IPS-20b (cell line): Measurements from ENCODE around the gene GPN2.
"Not testable (repeated sequence)": the region's sequence is repeated elsewhere in the genome, so short reads cannot be mapped to it uniquely, and the experiment has no call there.

Experiments used
- H3K27ac ChIP-seq: one replicate; pipeline ENCODE4 v1.5.1; 2013; ENCODE audit warnings: low read length
- H3K27me3 ChIP-seq: 2 replicates; pipeline ENCODE4 v1.6.1; 2013; ENCODE audit warnings: mild to moderate bottlenecking, low read length, inconsistent platforms; ENCODE audit not compliant: insufficient read depth
- H3K36me3 ChIP-seq: 2 replicates; pipeline ENCODE4 v1.6.1; 2013; ENCODE audit warnings: low read depth, mild to moderate bottlenecking, inconsistent platforms, low read length, moderate library complexity; ENCODE audit not compliant: insufficient read depth
- H3K4me1 ChIP-seq: 2 replicates; pipeline ENCODE4 v1.6.1; 2013; ENCODE audit warnings: mild to moderate bottlenecking, control low read depth, inconsistent platforms, low read length, moderate library complexity; ENCODE audit not compliant: insufficient read depth
- H3K4me3 ChIP-seq: 2 replicates; pipeline ENCODE4 v1.5.1; 2013; ENCODE audit warnings: mild to moderate bottlenecking, low read length, inconsistent platforms
- H3K9ac ChIP-seq: 2 replicates; pipeline ENCODE4 v1.6.1; 2013; ENCODE audit warnings: low read depth, mild to moderate bottlenecking, inconsistent platforms, low read length, moderate library complexity
- H3K9me3 ChIP-seq: 2 replicates; pipeline ENCODE4 v1.6.1; 2013; ENCODE audit warnings: mild to moderate bottlenecking, low read depth, low read length, inconsistent platforms; ENCODE audit not compliant: insufficient read depth

The GPN2 gene

GRCh38 chr1:26837665-26838064, 52.4 kb downstream of the GPN2 start:
- not testable (repeated sequence) for H3K4me3 ChIP-seq, H3K4me1 ChIP-seq, H3K27ac ChIP-seq, H3K27me3 ChIP-seq, H3K9me3 ChIP-seq, H3K9ac ChIP-seq
- peaks cover 57% of the 10 kb centered on the region for H3K36me3 ChIP-seq

GRCh38 chr1:26833432-26834405, 56.4 kb downstream of the GPN2 start:
- no peaks in the 10 kb centered on the region for H3K9me3 ChIP-seq
- H3K9ac ChIP-seq: no peak overlapping the region
- H3K27me3 ChIP-seq: no peaks in the 10 kb centered on the region
- H3K36me3 ChIP-seq: peaks cover 56% of the 10 kb centered on the region
- H3K4me1 ChIP-seq: no peaks in the 10 kb centered on the region
- H3K27ac ChIP-seq: no peak overlapping the region
- no peak overlapping the region for H3K4me3 ChIP-seq

- Histone ChIP-seq H3K4me1 (no peaks in the 10 kb centered on the region), H3K27ac (no peak overlapping the region), H3K4me3 (no peak overlapping the region), H3K9me3 (no peaks in the 10 kb centered on the region), H3K36me3 (peaks cover 52% of the 10 kb centered on the region), H3K9ac (no peak overlapping the region; the same call in 1 of the 2 replicates), H3K27me3 (no peaks in the 10 kb centered on the region)
These were observed 57.7 kb downstream of the GPN2 start for GRCh38 chr1:26832249-26832960.

- no peaks in the 10 kb centered on the region for H3K27me3 ChIP-seq
- peaks cover 52% of the 10 kb centered on the region for H3K36me3 ChIP-seq
- H3K9me3 ChIP-seq: no peaks in the 10 kb centered on the region
These were observed 58.4 kb downstream of the GPN2 start for GRCh38 chr1:26831546-26832248.

GRCh38 chr1:26831059-26831458, 59.0 kb downstream of the GPN2 start:
- peaks cover 2% of the 10 kb centered on the region; the same call in 1 of the 2 replicates for H3K4me1 ChIP-seq
- H3K9me3 ChIP-seq: no peaks in the 10 kb centered on the region
- no peak overlapping the region for H3K9ac ChIP-seq
- no peak overlapping the region for H3K4me3 ChIP-seq
- no peaks in the 10 kb centered on the region for H3K27me3 ChIP-seq
- H3K27ac ChIP-seq: no peak overlapping the region
- peaks cover 49% of the 10 kb centered on the region for H3K36me3 ChIP-seq

More at GRCh38 chr1:26831546-26832248, 58.4 kb downstream of the GPN2 start:
- no peaks in the 10 kb centered on the region for H3K4me1 ChIP-seq
- no peak overlapping the region; the same call in 1 of the 2 replicates for H3K9ac ChIP-seq
- no peak overlapping the region for H3K27ac ChIP-seq
- H3K4me3 ChIP-seq: no peak overlapping the region

GRCh38 chr1:26829184-26829911, 60.7 kb downstream of the GPN2 start:
- Histone ChIP-seq H3K27me3 (no peaks in the 10 kb centered on the region), H3K9me3 (no peaks in the 10 kb centered on the region), H3K9ac (no peak overlapping the region), H3K27ac (no peak overlapping the region), H3K4me1 (peaks cover 5% of the 10 kb centered on the region; the same call in 1 of the 2 replicates), H3K4me3 (no peak overlapping the region), H3K36me3 (peaks cover 35% of the 10 kb centered on the region)

GRCh38 chr1:26828411-26828991, 61.6 kb downstream of the GPN2 start:
- Histone ChIP-seq H3K4me1 (peaks cover 5% of the 10 kb centered on the region; the same call in 1 of the 2 replicates), H3K9ac (no peak overlapping the region)

GRCh38 chr1:26827663-26828062, 62.4 kb downstream of the GPN2 start:
- H3K36me3 ChIP-seq: peaks cover 19% of the 10 kb centered on the region
- peak overlapping the region; percentile 70 for H3K4me3 ChIP-seq
- no peak overlapping the region for H3K9ac ChIP-seq
- peaks cover 5% of the 10 kb centered on the region; the same call in 1 of the 2 replicates for H3K4me1 ChIP-seq
- H3K27ac ChIP-seq: no peak overlapping the region
- H3K27me3 ChIP-seq: no peaks in the 10 kb centered on the region
- H3K9me3 ChIP-seq: no peaks in the 10 kb centered on the region

More at GRCh38 chr1:26828411-26828991, 61.6 kb downstream of the GPN2 start:
- Histone ChIP-seq H3K27me3 (no peaks in the 10 kb centered on the region), H3K9me3 (no peaks in the 10 kb centered on the region), H3K36me3 (peaks cover 27% of the 10 kb centered on the region), H3K27ac (no peak overlapping the region), H3K4me3 (no peak overlapping the region)

- H3K27me3 ChIP-seq: no peaks in the 10 kb centered on the region
- H3K4me3 ChIP-seq: peak overlapping the region; percentile 70
- no peak overlapping the region for H3K27ac ChIP-seq
- H3K9ac ChIP-seq: peak overlapping the region; percentile 27; the same call in 1 of the 2 replicates
- no peaks in the 10 kb centered on the region for H3K9me3 ChIP-seq
- peaks cover 14% of the 10 kb centered on the region for H3K36me3 ChIP-seq
- peaks cover 5% of the 10 kb centered on the region; the same call in 1 of the 2 replicates for H3K4me1 ChIP-seq
These were observed 62.9 kb downstream of the GPN2 start for GRCh38 chr1:26827106-26827604.

GRCh38 chr1:26826261-26827105, 63.6 kb downstream of the GPN2 start, which contains the start of gene ZDHHC18:
Gene ZDHHC18, plus strand, starts transcription at chr1:26826688. Its CDS starts 117 bp downstream, at chr1:26826805.
- Histone ChIP-seq H3K9ac (peak within 1 kb of the TSS; percentile 79; the same call in 1 of the 2 replicates), H3K27ac (no peak within 1 kb of the TSS), H3K4me1 (peaks cover 5% of the 10 kb centered on the region; the same call in 1 of the 2 replicates)

More at GRCh38 chr1:26826261-26827105, 63.6 kb downstream of the GPN2 start, which contains the start of gene ZDHHC18:
- no peaks in the 10 kb centered on the region for H3K9me3 ChIP-seq
- peak within 1 kb of the TSS; percentile 82 for H3K4me3 ChIP-seq
- no peaks in the 10 kb centered on the region for H3K27me3 ChIP-seq
- H3K36me3 ChIP-seq: peaks cover 11% of the 10 kb centered on the region
